Activated B cell treated with CpG ODN at 0.5 μM for 24 hours (primary cell): ENCODE data around the gene FLOT2. TPM values are rescaled to one million over a fixed set of nuclear protein-coding genes. Genes with fewer than 3 reads are reported as not detected.

Source experiments
- ATAC-seq: fragments of 200-7000 bp; cut with Tn5 transposase; one replicate; pipeline ENCODE4 v1.10.0; 2021; ENCODE audit warnings: low read depth, mild to moderate bottlenecking, moderate library complexity
- CTCF ChIA-PET: fragments of 350-600 bp; sonication (Branson Sonifier 250); formaldehyde crosslinking; loops from one replicate; lab custom pipeline; 2021; ENCODE audit warnings: antibody characterized with exemption; lab: Charles Lee
- POLR2A ChIA-PET: fragments of 350-600 bp; sonication (Branson Sonifier 250); formaldehyde crosslinking; loops from one replicate; lab custom pipeline; 2021; ENCODE audit warnings: antibody characterized with exemption; lab: Charles Lee
- DNase-seq: peaks from one replicate; pipeline ENCODE4 v3.0.0; 2022
- H3K27ac Mint-ChIP-seq: one replicate; pipeline ENCODE4 v1.8.0; 2020; ENCODE audit warnings: mixed read lengths
- H3K27me3 Mint-ChIP-seq: one replicate; pipeline ENCODE4 v1.8.0; 2021; ENCODE audit warnings: mixed read lengths
- H3K36me3 Mint-ChIP-seq: one replicate; pipeline ENCODE4 v1.8.0; 2021; ENCODE audit warnings: low read depth, mixed read lengths
- H3K4me1 Mint-ChIP-seq: one replicate; pipeline ENCODE4 v1.8.0; 2021; ENCODE audit warnings: mixed read lengths
- H3K4me3 Mint-ChIP-seq: one replicate; pipeline ENCODE4 v1.8.0; 2020; ENCODE audit warnings: mild to moderate bottlenecking, mixed read lengths
- H3K9me3 Mint-ChIP-seq: one replicate; pipeline ENCODE4 v1.8.0; 2020; ENCODE audit warnings: mixed read lengths
- CTCF ChIP-seq: fragments of 200-600 bp; IDR thresholded peaks from one replicate; pipeline ENCODE4 v1.8.0; 2022; ENCODE audit warnings: antibody characterized with exemption, mild to moderate bottlenecking
- intact Hi-C: fragments of 100-400 bp; cut with micrococcal nuclease; formaldehyde crosslinking; loops from one replicate; pipeline ENCODE4 v1.15.1; 2024
- total RNA-seq: library from RNA; stranded (reverse); gene quantifications from 2 replicates; pipeline ENCODE4 v1.2.3, GENCODE V29; 2022

FLOT2 gene
- total RNA-seq, 1 donor from 2014 or later, result 321 TPM

- Mint-ChIP-seq H3K4me3 (no peak overlapping the region), H3K27ac (no peak overlapping the region), H3K36me3 (peaks cover 94% of the 10 kb centered on the region), H3K27me3 (no peaks in the 10 kb centered on the region), H3K4me1 (no peaks in the 10 kb centered on the region), H3K9me3 (no peaks in the 10 kb centered on the region)
- ChIA-PET CTCF (interaction anchor here (1.0 to 5.1 kb wide), 8 partner anchors 31 to 273 kb away, joined by 4 to 66 read pairs (median 8); partner anchors contain the start of genes BLTP2 and TLCD1), POLR2A (interaction anchor here (1.2 to 1.9 kb wide), 2 partner anchors 31 to 168 kb away, joined by 5 read pairs; no protein-coding TSS in a partner anchor)
- ATAC-seq (no peak), DNase-seq (no peak)
- intact Hi-C loops, result loop anchor here (2.0 kb wide), 1 partner anchor 69 kb away; no protein-coding TSS in a partner anchor
- no peak for TF ChIP-seq CTCF
Measured at GRCh38 chr17:28917465-28917864, 19.9 kb upstream of the FLOT2 start.

GRCh38 chr17:28917029-28917428, 19.5 kb upstream of the FLOT2 start:
- intact Hi-C loops, result loop anchor here (2.0 kb wide), 1 partner anchor 68 kb away; no protein-coding TSS in a partner anchor
- Mint-ChIP-seq H3K4me1 (no peaks in the 10 kb centered on the region), H3K27me3 (no peaks in the 10 kb centered on the region), H3K4me3 (no peak overlapping the region), H3K36me3 (peaks cover 96% of the 10 kb centered on the region), H3K27ac (no peak overlapping the region), H3K9me3 (no peaks in the 10 kb centered on the region)
- ATAC-seq (no peak), DNase-seq (no peak)
- POLR2A ChIA-PET, result interaction anchor here (0.6 to 2.1 kb wide), 5 partner anchors 32 to 190 kb away, joined by 3 to 15 read pairs (median 5); partner anchors contain the start of gene TLCD1
- TF ChIP-seq CTCF, result no peak
- CTCF ChIA-PET, result interaction anchor here (0.7 to 5.1 kb wide), 14 partner anchors 10 to 272 kb away, joined by 3 to 66 read pairs (median 6); partner anchors contain the start of genes BLTP2, DHRS13, PROCA1 and SDF2

GRCh38 chr17:28916302-28916934, 18.9 kb upstream of the FLOT2 start:
- H3K9me3 Mint-ChIP-seq, result no peaks in the 10 kb centered on the region
- intact Hi-C loops, result loop anchor here (1.0 to 2.0 kb wide), 4 partner anchors 68 to 270 kb away; no protein-coding TSS in a partner anchor
- no peak for DNase-seq
- ChIA-PET CTCF (interaction anchor here (0.6 to 5.1 kb wide), 17 partner anchors 9 to 272 kb away, joined by 3 to 66 read pairs (median 5); partner anchors contain the start of genes BLTP2, DHRS13, PROCA1 and SDF2), POLR2A (interaction anchor here (0.6 to 2.1 kb wide), 6 partner anchors 32 to 189 kb away, joined by 3 to 15 read pairs (median 5); partner anchors contain the start of gene TLCD1)
- peak; percentile 52 for TF ChIP-seq CTCF
- peak; percentile 90 for ATAC-seq
- no peak overlapping the region for H3K4me3 Mint-ChIP-seq
- H3K27me3 Mint-ChIP-seq, result no peaks in the 10 kb centered on the region
- H3K27ac Mint-ChIP-seq, result peak overlapping the region; percentile 35
- H3K4me1 Mint-ChIP-seq, result no peaks in the 10 kb centered on the region
- H3K36me3 Mint-ChIP-seq, result peaks cover 95% of the 10 kb centered on the region

- H3K9me3 Mint-ChIP-seq, result no peaks in the 10 kb centered on the region
- H3K4me1 Mint-ChIP-seq, result no peaks in the 10 kb centered on the region
- H3K27me3 Mint-ChIP-seq, result no peaks in the 10 kb centered on the region
- H3K36me3 Mint-ChIP-seq, result peaks cover 91% of the 10 kb centered on the region
- no peak overlapping the region for H3K27ac Mint-ChIP-seq
- intact Hi-C loops, result no loop called here
- DNase-seq, result no peak
- ChIA-PET CTCF (interaction anchor here (1.0 to 2.2 kb wide), 4 partner anchors 11 to 186 kb away, joined by 3 to 8 read pairs (median 5); partner anchors contain the start of genes DHRS13 and TLCD1), POLR2A (no interaction called here)
- TF ChIP-seq CTCF, result no peak
- H3K4me3 Mint-ChIP-seq, result no peak overlapping the region
- no peak for ATAC-seq
Measured at GRCh38 chr17:28912938-28913333, 15.4 kb upstream of the FLOT2 start.
